Naive thymus-derived CD8-positive, alpha-beta T cell (primary cell): ENCODE data around the gene CYP1A1. TPM values are rescaled to one million over a fixed set of nuclear protein-coding genes. Genes with fewer than 3 reads are reported as not detected.

Source experiments
- ATAC-seq, 2 donors: fragments of 150-1000 bp; cut with Tn5 transposase in 1 of 2; sonication (Bioruptor Pico), chemical (Tn5 transposase) in 1 of 2; 1 replicate in 1 of 2; 2 replicates in 1 of 2; pipeline ENCODE4 v1.10.0; 2021; ENCODE audit warnings: mild to moderate bottlenecking in 2 of 2, moderate library complexity in 2 of 2
- POLR2A ChIA-PET: fragments of 350-600 bp; sonication (Branson Sonifier 250); formaldehyde crosslinking; loops from one replicate; lab custom pipeline; 2021; ENCODE audit warnings: antibody characterized with exemption; lab: Charles Lee
- DNase-seq, 10 donors: peaks; one replicate each; pipeline versions ENCODE4 v3.0.0 to v3.0.0-alpha.2; 2020 to 2022
- H3K27ac Mint-ChIP-seq, 10 donors: one replicate each; pipeline ENCODE4 v1.8.0; 2020 to 2022; ENCODE audit warnings: mild to moderate bottlenecking in 10 of 10, mixed read lengths in 10 of 10, moderate library complexity in 4 of 10, inconsistent platforms in 1 of 10
- H3K27me3 Mint-ChIP-seq, 5 donors: one replicate each; pipeline ENCODE4 v1.8.0; 2021 to 2022; ENCODE audit warnings: mixed read lengths in 5 of 5
- H3K36me3 Mint-ChIP-seq, 3 donors: one replicate each; pipeline ENCODE4 v1.8.0; 2020 to 2022; ENCODE audit warnings: mixed read lengths in 3 of 3, mild to moderate bottlenecking in 2 of 3, inconsistent platforms in 1 of 3
- H3K4me1 Mint-ChIP-seq, 4 donors: one replicate each; pipeline ENCODE4 v1.8.0; 2021 to 2022; ENCODE audit warnings: mixed read lengths in 4 of 4
- H3K4me3 Mint-ChIP-seq, 10 donors: one replicate each; pipeline ENCODE4 v1.8.0; 2020 to 2022; ENCODE audit warnings: mild to moderate bottlenecking in 10 of 10, mixed read lengths in 10 of 10, moderate library complexity in 6 of 10, inconsistent platforms in 1 of 10
- H3K9me3 Mint-ChIP-seq, 9 donors: one replicate each; pipeline ENCODE4 v1.8.0; 2020 to 2022; ENCODE audit warnings: mixed read lengths in 9 of 9, mild to moderate bottlenecking in 3 of 9, inconsistent platforms in 1 of 9, moderate library complexity in 1 of 9
- polyA plus RNA-seq, 3 donors: library from polyadenylated mRNA; unstranded; fragments of 300-500 nt; fragmentation: Illumina TruSeq; gene quantifications; one replicate each; pipeline ENCODE4 v1.2.3, GENCODE V29; 2021
- total RNA-seq, 8 experiments: library from RNA in 2 of 8; stranded (reverse) in 2 of 8; gene quantifications; one replicate each; pipeline ENCODE4 v1.2.3 and lab custom pipeline; 2021 to 2026

The CYP1A1 gene
- total and polyA plus RNA-seq, 5 experiments from 2014 or later: 0.18 to 0.27 TPM; not detected in 3

- Mint-ChIP-seq H3K4me3 (no peak overlapping the region), H3K4me1 (peaks cover 6 to 31% (median 13%) of the 10 kb centered on the region in 4 donors), H3K27me3 (no peaks in the 10 kb centered on the region), H3K36me3 (peaks cover 7 to 76% (median 9%) of the 10 kb centered on the region in 3 donors), H3K9me3 (no peaks in the 10 kb centered on the region), H3K27ac (no peak overlapping the region)
- DNase-seq (no peak), ATAC-seq (no peak)
- POLR2A ChIA-PET: interaction anchor here (0.7 kb wide), 1 partner anchor 20 kb away, joined by 3 read pairs; no protein-coding TSS in a partner anchor
These were observed 55.7 kb downstream of the CYP1A1 start for GRCh38 chr15:74669627-74670026.

Other genes starting within 250 kb of the CYP1A1 start
- gene ARID3B, start 184.3 kb downstream of the CYP1A1 start, total RNA-seq: 10 to 100 TPM; 35.8 to 37.8 TPM
- 10 to 100 TPM in 1 of 3 donors, 1 to 10 TPM in 2; 4.0 to 13.2 (median 7.5) TPM for gene ARID3B, start 184.3 kb downstream of the CYP1A1 start, polyA plus RNA-seq
- 100 to 1,000 TPM; 223 to 227 TPM for gene CLK3, start 109.7 kb downstream of the CYP1A1 start, total RNA-seq
- 10 to 100 TPM; 49.0 to 92.8 (median 55.1) TPM for gene CLK3, start 109.7 kb downstream of the CYP1A1 start, polyA plus RNA-seq
- 10 to 100 TPM; 38.6 to 41.2 TPM for gene EDC3, start 29.5 kb downstream of the CYP1A1 start, total RNA-seq
- gene EDC3, start 29.5 kb downstream of the CYP1A1 start, polyA plus RNA-seq: 10 to 100 TPM; 29.3 to 35.2 (median 33.9) TPM
- not detected for gene CYP1A2, start 23.3 kb upstream of the CYP1A1 start, total RNA-seq
- not detected for gene CYP1A2, start 23.3 kb upstream of the CYP1A1 start, polyA plus RNA-seq
- 100 to 1,000 TPM; 220 TPM for gene CSK, start 56.6 kb upstream of the CYP1A1 start, total RNA-seq
- gene CSK, start 56.6 kb upstream of the CYP1A1 start, polyA plus RNA-seq: 100 to 1,000 TPM in 1 of 3 donors, 10 to 100 TPM in 2; 70.8 to 124 (median 79.8) TPM
- under 1 TPM; 0.57 to 0.80 TPM for gene LMAN1L, start 87.3 kb upstream of the CYP1A1 start, total RNA-seq
- not detected for gene LMAN1L, start 87.3 kb upstream of the CYP1A1 start, polyA plus RNA-seq
- gene CPLX3, start 101.1 kb upstream of the CYP1A1 start, total RNA-seq: under 1 TPM; 0.39 to 0.44 TPM
- gene CPLX3, start 101.1 kb upstream of the CYP1A1 start, polyA plus RNA-seq: not detected
- 10 to 100 TPM; 82.8 to 83.6 TPM for gene ULK3, start 117.6 kb upstream of the CYP1A1 start, total RNA-seq
- gene ULK3, start 117.6 kb upstream of the CYP1A1 start, polyA plus RNA-seq: 10 to 100 TPM; 16.3 to 32.2 (median 16.6) TPM
- 100 to 1,000 TPM; 113 to 117 TPM for gene SCAMP2, start 147.8 kb upstream of the CYP1A1 start, total RNA-seq
- gene SCAMP2, start 147.8 kb upstream of the CYP1A1 start, polyA plus RNA-seq: 100 to 1,000 TPM; 109 to 121 (median 119) TPM
- gene MPI, start 164.5 kb upstream of the CYP1A1 start, total RNA-seq: 10 to 100 TPM; 74.3 to 77.4 TPM
- gene MPI, start 164.5 kb upstream of the CYP1A1 start, polyA plus RNA-seq: 10 to 100 TPM; 80.5 to 85.6 (median 85.3) TPM
- 10 to 100 TPM; 80.2 to 91.5 TPM for gene FAM219B, start 181.3 kb upstream of the CYP1A1 start, total RNA-seq
- 10 to 100 TPM; 18.8 to 22.3 (median 20.7) TPM for gene FAM219B, start 181.3 kb upstream of the CYP1A1 start, polyA plus RNA-seq
- gene COX5A, start 212.5 kb upstream of the CYP1A1 start, total RNA-seq: 10 to 100 TPM; 60.0 to 66.0 TPM
- gene COX5A, start 212.5 kb upstream of the CYP1A1 start, polyA plus RNA-seq: 100 to 1,000 TPM; 268 to 362 (median 276) TPM
- gene RPP25, start 231.2 kb upstream of the CYP1A1 start, total RNA-seq: 1 to 10 TPM; 3.8 to 4.1 TPM
- gene RPP25, start 231.2 kb upstream of the CYP1A1 start, polyA plus RNA-seq: 1 to 10 TPM; 2.8 to 4.3 (median 4.2) TPM